HG02870 (cell line): ENCODE measurements around the gene PPFIA2.

Experiments
- ATAC-seq: cut with Tn5 transposase; IDR thresholded peaks from one replicate; pipeline ENCODE4 v1.9.1; 2021; ENCODE audit warnings: mild to moderate bottlenecking, moderate library complexity; ENCODE audit not compliant: unreplicated experiment

Gene PPFIA2

DNA sequence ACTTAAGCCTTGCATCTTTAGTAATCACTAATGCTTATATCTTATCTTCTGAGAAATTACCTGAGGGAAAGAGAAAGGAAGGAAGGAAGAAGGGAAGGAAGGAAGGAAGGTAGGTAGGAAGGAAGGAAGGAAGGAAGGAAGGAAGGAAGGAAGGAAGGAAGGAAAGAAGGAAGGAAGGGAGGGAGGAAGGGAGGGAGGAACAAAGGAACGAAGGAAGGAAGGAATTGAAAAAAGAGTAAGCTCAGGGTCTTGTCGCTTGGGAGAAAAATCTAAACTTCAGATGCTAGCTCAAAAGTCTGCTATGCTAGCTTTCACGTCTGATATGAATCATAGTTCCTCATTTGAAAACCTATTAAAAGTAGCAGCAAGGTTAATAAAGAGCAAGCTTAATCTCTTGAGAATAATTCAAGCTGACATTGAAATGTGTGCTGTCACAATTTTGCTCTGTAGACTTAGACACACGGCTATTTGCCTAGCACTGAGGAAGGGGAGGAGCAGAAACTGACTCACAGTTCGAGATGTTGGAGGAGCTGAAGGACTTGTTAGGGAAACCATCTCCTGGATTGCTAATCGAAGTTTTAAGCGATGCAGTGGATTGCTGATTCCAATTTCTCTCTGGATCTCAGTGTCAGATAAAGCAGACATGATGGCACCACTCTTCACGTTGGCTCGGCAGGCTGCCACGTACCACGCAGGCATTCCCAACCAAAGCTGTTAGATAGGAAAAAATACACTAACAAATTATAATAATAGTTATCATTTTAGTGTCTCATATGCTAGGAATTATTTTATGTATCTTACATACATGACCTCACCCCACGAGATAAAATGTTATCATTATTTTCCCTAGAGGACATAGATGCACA is 464.6 kb downstream of the PPFIA2 start:
- no peak for ATAC-seq

DNA sequence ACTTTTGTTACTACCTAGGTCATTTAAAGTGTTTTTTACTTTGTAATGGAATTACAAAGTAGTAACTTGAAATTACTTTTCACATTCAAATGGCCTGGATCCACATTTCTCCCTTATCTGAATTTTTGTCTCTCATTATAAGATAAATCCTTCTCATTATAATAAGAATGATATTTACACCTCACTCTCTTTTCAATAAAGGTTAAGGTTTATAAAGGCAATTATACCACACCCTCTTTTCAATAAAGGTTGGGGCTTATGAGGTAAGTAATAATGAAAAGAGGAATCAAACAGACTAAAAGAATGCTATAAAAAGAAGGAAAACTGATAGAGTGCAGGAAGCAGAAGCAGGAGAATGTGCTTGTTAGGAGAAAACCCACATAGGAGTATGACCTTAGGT is 470.5 kb downstream of the PPFIA2 start:
- no peak for ATAC-seq

DNA sequence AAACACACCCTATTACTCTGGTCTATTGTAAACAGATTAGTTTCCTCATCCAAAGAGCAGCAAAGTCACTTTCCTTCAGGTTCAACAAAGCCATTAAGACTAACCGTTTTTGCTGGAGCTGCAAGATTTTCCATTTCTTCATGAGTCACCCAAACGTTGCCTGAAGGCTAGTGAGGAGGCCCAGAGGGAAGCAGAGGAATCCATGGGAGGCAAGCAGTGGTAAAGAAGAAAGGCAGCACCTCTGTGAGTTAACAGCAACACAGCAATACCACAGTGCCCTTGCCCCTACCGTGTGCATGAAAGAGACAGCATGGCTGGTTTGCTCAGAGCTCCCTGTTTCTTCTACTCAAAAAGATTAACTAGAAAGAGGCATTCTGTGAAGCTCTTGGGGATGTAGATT is 475.0 kb downstream of the PPFIA2 start:
- ATAC-seq, result no peak

DNA sequence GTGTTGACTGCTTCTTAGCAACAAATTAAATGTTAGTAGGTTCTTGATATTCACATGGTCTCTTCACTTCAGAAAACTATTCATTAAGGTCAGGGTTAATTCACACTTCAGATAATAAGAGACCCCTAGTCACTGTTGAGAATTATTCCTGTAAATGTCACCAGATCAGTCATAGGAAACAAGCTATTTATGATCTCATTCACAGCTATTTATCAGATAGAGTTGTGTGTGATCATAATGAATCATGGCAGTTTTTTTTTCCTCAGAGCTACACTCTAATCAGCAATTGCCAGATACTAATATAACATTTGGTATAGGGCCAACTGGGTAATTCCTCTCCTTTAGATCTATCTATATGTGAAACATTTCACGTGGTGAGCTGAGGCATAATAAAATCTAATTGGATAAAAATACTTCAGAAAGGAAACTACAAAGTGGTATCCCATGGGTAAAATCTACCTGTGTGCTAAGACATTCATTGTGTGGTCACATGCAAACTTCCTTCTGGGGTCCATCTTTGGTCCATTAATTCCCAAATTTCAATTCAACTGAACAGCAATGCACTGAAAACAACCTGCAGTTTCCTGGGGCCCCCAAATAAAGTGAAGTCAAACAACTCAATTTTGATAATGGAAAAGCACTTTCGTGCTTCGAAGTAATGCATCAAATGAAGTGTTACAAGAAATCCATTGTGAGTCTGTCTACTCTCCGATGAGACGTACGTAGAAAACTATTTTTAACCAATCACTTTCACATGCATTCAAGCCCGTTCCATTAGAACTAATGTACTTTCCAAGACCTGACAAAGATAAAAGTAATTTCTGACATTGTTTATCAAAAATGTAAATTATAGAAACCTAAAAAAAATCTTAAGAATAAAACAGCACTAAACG is 484.3 kb downstream of the PPFIA2 start:
- no peak for ATAC-seq

DNA sequence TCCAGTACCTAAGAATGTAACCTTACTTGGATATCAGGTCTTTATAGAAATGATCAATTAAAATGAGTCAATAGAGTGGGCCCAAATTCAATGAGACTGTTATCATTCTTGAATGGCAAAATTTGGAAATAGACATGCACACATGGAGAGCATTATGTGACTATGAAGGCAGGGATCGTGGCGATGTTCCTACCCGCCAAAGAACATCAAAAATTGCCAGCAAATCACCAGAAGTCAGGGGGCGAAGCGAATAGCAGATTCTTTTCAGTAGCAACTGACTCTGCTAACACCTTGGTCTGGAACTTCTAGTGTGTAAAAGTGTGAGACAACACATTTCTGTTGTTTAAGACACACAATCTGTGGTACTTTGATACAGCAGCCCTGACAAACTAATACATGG is 488.8 kb downstream of the PPFIA2 start:
- no peak for ATAC-seq

DNA sequence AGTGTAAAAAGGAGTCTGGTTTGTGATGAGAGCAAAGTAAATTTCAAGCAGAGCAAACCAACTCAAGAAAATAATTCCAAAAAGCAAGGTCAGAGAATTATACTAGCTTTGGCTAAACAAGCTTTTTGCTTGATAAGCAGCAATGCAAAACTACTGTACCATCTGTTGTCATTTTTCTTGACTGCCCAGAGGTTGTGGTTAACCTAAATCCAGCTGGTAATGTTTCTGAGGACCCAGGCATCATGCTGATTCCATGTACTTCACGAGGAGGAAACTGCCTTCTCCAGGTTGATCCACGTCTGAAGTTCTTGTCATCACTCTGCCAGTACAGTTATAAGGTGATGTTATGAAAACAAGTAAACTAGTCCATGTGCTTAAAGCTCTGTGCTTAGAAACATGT is 496.1 kb downstream of the PPFIA2 start:
- ATAC-seq, result no peak

DNA sequence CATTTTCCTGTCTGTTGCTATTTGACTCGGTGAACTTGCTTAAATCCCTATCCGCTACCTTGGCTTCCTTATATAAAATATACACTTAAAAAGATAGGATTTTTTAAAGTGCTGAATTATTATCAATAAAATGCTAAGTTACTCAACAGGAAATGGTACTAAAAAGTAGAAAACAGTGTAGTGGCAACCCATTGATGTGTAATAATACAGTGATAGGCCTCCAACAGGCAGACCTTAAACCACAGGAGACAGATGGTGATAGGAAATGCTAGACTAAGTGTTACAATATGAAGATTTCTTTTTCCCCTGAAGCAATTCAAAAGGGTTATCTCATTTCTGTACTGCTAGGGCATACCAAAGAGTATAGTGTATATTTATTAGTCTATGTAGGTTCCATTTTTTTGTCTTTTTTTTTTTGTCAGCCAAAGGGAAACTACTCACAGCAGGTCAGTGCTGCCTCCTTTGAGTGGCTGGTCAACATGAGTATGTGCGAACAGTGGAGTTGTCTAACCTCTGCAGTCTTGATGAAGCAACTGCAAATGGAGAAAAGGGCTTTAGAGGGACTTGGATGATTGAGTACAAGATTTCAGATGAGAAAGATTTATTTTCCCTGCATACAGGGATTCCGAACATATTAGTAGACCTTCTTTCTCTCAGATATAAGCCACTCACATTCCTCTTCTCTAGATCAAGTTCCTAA is 497.5 kb downstream of the PPFIA2 start:
- ATAC-seq, result no peak

DNA sequence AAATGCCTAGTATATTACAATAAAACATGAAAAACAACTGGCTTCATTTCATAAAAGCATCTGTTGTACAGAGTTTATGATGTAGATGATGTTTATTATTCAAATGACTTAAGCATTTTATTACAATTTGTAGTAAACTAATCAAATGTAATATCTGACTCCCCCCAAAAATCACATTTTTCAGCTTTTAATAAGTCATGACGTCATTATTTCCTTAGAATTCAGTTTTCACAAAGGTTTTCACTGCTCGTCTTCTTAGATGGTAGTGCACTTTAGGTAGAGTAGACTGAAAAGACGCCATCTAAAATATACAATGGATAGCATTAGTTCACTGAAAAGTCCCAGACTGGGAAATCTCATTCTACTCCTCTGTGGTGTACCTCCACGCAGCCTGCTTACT is 499.8 kb downstream of the PPFIA2 start:
- no peak for ATAC-seq

DNA sequence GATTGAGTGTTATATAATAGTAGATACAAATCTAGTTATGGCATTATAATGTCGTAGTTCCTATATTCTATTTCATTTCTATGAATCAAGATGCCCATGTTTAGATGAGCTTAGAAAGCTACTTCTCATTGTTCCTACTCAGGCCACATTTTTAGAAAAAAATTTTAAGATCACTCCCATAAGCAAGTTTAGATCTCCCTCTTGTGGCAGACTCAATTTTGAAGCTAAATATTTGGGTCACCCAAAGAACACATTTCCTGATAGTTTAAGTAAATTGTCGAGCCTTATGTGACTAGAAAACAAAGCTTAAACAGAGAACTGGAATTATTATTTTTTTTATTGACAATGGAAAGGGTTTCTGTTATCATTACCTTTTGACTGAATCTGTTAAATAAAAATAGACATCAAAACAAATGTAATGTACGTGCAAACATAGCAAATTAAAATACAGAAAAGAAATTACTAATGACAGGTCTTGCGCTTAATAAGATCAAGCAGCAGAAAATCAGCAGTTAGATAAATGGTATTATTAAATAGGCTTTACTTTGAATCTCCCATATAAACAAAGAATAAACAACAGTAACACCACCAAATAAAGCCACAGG is 501.1 kb downstream of the PPFIA2 start:
- ATAC-seq, result no peak

DNA sequence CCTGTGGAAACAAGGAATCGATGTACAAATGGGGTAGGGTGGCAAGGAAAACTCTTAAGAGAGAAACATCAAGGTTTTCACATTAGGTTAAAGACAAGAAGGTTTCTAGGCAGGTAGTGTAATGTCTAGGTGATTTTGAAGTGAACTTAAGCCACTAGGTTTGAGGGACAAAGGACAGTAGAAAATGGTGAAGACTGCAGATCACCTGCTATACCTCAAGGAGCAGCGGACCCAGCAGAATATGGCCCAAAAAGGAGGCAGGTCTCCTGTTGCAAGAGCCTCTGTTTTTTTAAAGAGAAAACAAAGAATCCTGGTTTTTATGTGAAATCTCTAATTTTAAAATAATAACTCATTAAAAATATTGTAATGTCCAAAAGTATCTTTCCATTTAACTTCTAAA is 503.2 kb downstream of the PPFIA2 start:
- no peak for ATAC-seq

DNA sequence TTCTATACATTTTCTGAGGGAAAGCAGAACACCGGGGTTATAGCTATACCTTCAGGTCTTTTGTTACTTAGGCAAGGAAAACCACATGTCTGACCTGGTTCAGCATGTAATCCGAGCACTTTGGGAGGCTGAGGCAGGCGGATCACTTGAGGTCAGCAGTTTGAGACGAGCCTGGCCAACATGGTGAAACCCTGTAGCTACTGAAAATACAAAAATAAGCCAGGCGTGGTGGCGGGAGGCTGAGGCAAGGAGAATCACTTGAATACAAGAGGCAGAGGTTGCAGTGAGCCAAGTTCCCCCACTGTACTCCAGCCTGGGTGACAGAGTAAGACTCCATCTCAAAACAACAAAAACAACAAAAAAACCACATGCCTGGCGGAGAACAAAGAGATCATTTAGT is 503.7 kb downstream of the PPFIA2 start:
- no peak for ATAC-seq

DNA sequence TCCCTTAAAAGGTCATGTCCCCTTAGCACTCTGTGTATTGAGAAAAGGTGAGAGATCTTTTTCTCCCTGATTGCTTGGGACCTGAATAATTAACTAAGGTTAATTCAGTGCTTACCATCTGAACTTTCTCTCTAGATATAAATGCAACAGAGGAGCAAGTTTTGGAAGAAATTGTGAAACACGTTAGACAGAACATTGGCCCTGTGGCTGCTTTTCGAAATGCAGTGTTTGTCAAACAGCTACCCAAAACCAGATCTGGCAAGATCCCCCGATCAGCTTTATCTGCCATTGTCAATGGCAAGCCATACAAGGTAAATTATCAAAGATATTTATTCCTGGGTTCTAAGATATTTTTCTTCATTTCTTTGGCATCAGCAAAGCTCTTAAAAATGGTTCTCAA is 505.8 kb downstream of the PPFIA2 start:
- ATAC-seq, result no peak

DNA sequence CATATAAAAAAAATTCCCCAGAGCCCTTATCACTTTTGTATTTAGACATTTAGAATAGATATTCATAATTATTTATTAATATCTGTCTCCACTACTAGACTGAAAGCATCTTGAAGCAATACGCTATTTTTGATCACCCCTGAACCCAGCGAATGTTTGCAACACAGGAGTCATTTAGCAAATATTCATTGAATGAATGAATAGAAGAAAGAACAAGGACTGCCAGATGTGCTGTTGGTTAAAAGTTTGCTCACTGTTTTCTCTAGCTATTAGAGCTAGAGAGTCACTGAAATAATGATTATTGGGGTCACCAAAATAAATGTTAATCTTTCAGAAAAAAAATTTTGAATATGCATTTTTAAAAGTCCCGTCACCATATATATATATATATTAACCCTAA is 506.9 kb downstream of the PPFIA2 start:
- ATAC-seq, result no peak

DNA sequence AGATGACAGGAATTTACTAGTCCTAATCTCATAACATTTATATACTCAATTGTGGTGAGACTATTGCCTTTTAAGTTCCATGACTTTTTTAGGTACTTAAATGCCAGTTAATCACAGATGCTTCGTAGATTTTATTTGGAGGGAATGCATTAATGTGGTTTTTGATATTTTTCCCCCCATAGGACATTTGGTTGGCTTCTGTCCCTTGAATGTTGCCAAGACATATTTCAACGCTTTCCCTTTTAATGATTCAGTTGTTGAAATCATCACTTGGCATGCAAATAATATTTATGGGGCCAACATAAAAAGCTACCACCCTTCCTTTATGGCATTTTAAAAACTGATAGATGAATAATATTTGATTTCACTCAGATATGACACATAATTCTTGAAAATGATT is 509.2 kb downstream of the PPFIA2 start:
- ATAC-seq, result no peak

DNA sequence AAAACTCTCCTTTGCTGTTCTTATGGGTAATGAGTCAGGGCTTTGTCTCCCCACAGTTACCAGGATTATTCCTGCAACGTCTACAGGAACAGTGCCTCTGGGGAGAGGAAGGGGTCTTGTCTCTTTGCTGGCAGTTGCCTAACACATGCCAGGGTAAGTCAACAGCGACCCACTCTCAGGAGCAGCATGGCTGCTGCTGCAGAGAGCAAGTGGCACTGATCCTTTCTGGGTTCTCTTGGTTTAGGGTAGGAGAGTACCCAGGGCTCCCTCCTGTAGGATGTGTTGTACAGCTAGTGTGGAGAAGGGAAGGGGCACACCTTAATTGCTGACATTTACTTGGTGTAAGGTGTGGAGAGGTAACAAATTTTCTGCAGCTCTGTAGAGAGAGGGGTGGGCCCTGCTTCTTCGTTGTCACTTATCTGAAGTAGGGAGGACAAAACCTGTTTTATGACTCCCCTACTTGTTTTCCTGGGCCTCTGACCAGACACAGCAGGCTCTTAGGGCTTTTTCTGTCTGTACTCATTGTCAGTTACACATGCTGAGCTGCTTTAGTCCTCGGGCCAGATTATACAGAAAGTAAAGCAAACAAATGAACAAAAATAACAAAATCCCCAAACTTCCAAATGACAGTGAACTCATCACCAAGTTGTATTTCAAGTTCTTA is 513.1 kb downstream of the PPFIA2 start:
- no peak for ATAC-seq

DNA sequence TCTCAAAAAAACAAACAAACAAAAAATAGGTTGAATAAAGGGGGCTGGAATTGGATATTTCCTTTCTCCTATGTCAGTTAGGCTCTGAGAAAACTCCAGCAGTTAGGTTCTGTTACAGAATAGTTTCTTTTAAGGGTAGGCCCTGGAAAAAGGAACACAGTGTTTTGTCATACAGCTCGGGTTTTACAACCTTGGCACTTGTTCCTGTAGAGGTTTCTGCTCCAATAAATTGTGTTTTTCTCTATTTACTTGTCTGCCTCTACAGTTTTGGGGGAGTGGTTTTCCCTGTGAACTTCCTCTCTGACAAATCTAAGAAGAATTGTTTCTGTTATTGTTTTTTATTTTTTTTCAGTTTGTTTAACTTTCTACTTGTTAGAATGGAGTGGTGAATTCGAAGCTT is 513.7 kb downstream of the PPFIA2 start:
- no peak for ATAC-seq

DNA sequence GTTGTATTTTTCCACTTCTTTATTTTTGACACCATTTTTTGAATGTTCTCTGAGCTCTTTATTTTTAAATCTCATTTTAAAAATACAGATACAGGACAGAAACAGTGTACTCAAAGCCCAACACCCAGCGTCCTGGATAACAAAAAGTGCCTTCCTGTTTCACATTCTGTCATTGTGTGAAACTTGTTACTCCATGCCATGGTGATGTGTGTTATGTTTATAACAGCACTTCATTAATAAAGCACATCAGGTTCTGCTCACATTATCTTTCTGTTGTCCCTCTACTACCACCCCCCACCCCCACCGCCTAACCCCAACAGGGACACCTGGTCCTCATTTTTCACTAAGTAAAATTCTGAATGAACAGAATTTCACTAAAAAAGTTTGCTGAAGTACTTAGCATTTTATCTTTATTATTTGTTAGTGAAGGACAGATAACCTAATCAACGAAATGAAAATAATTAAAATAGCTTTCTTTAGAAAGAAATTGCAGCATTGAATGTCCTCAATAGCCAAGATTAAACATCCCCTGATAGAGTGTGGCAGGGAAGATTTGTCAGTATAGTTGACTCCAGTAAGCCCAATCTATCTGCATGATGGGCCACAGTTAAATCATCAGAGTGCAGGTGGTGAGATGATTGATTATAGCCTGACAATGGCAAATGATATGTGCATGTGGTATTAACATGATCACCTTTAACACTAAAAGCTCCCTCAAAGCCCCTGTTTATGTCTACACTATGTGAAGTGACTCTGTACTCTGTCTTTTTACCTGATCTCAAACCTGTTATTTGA is 527.4 kb downstream of the PPFIA2 start:
- ATAC-seq, result no peak

DNA sequence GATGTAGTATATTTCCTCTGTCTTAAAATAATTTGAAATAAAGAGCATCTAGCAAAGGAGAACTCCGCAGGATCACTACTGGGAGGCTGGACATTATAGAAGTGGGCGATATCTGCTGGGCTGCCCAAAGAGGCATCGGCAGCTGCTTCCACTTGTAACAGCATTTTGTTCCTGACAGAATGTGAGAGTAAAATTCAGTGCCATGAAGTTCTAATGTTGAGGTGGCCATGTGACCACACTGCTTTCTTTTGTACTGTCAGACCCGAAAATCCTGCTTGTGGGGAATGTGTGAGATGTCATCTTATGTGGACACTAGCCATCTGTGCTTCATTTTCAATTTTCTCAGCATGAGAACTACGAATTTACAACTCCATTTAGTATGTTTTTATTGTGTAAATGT is 529.4 kb downstream of the PPFIA2 start:
- ATAC-seq, result no peak

DNA sequence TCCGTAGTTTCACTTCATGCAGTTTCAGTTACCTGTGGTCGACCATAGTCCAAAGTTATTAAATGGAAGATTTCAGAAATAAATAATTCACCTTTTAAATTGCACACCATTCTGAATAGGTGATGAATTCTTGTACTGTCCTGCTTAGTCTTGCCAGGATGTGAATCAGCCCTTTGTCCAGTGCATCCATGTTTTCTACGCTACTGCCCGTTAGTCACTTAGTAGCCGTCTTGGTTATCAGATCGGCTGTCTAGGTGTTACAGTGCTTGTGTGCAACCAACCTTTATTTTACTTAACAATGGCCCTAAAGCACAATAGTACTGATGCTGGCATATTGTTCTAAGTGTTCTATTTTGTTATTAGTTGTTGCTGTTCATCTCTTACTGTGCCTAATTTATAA is 534.5 kb downstream of the PPFIA2 start:
- no peak for ATAC-seq
